BE2C (cell line): ENCODE data around the gene BEND7.

Experiments
- DNase-seq: peaks from one replicate; pipeline ENCODE4 v3.0.0-alpha.2; 2020
- H3K27me3 ChIP-seq: fragments of 250-450 bp; sonication (Bioruptor Pico); 2 replicates; pipeline ENCODE4 v1.5.1; 2020; ENCODE audit warnings: mild to moderate bottlenecking
- H3K36me3 ChIP-seq: fragments of 250-450 bp; sonication (Bioruptor Pico); 2 replicates; pipeline ENCODE4 v1.5.1; 2020; ENCODE audit warnings: mild to moderate bottlenecking
- H3K4me1 ChIP-seq: fragments of 250-450 bp; sonication (Bioruptor Pico); 2 replicates; pipeline ENCODE4 v1.5.1; 2020
- H3K4me3 ChIP-seq: 2 replicates; pipeline ENCODE4 v1.5.1; 2011; ENCODE audit warnings: low read depth, low read length
- H3K9me3 ChIP-seq: fragments of 250-450 bp; sonication (Bioruptor Pico); 2 replicates; pipeline ENCODE4 v1.5.1; 2020
- CTCF ChIP-seq: IDR thresholded peaks from 2 replicates; pipeline ENCODE4 v1.5.1; 2012; ENCODE audit warnings: mild to moderate bottlenecking, low read depth, low read length

BEND7 gene

DNA sequence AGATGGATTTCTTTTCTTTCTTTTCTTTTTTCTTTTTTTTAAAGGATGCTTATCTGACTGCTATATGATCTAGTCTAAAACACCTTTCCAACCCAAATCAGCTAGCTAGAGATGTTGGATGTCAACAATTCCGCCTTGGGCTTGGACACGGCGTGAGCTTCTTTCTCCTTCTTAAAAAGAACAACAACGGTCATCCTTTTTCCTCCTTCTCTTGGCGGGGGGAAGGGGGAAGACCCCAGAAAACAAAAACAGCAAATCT, 1.0 kb downstream of the BEND7 start:
- Histone ChIP-seq H3K9me3 (no peaks in the 10 kb centered on the region), H3K36me3 (no peaks in the 10 kb centered on the region), H3K27me3 (peaks cover 83% of the 10 kb centered on the region), H3K4me3 (no peak overlapping the region), H3K4me1 (no peaks in the 10 kb centered on the region)
- DNase-seq: no peak
- no peak for TF ChIP-seq CTCF

GRCh38 chr10:13526948-13527863, 1.6 kb downstream of the BEND7 start:
- H3K4me3 ChIP-seq: no peak overlapping the region
- no peak for TF ChIP-seq CTCF
- no peaks in the 10 kb centered on the region for H3K36me3 ChIP-seq
- H3K27me3 ChIP-seq: peaks cover 87% of the 10 kb centered on the region
- H3K9me3 ChIP-seq: no peaks in the 10 kb centered on the region
- no peak for DNase-seq
- no peaks in the 10 kb centered on the region for H3K4me1 ChIP-seq

GRCh38 chr10:13525663-13526062, 3.2 kb downstream of the BEND7 start:
- Histone ChIP-seq H3K4me3 (no peak overlapping the region), H3K4me1 (no peaks in the 10 kb centered on the region), H3K9me3 (no peaks in the 10 kb centered on the region), H3K36me3 (no peaks in the 10 kb centered on the region), H3K27me3 (peaks cover 84% of the 10 kb centered on the region)
- no peak for TF ChIP-seq CTCF
- DNase-seq: no peak

DNA sequence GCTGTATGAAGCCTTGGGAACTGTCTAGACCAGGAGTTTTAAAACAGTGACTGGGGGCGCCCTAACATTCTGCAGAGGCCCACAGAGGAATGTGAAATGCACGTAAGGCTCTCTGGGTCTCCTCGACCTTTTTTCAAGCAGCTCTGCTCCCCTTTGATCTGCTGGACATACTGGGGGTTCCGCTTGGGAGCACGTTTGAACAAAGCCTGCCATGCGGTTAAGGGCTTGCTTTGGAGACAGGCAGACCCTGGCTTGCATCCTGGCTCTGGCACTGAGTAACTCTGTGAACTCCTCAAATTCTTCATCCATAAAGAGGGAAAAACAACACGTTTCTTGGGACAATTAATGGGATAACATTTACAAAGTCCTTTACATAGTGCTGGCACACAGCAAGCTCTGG, 7.8 kb downstream of the BEND7 start:
- no peak for TF ChIP-seq CTCF
- DNase-seq: no peak
- Histone ChIP-seq H3K4me3 (no peak overlapping the region), H3K9me3 (no peaks in the 10 kb centered on the region), H3K36me3 (no peaks in the 10 kb centered on the region), H3K27me3 (peaks cover 53% of the 10 kb centered on the region), H3K4me1 (no peaks in the 10 kb centered on the region)

GRCh38 chr10:13520194-13520593, 8.6 kb downstream of the BEND7 start:
- H3K4me1 ChIP-seq: no peaks in the 10 kb centered on the region
- no peaks in the 10 kb centered on the region for H3K9me3 ChIP-seq
- no peak for TF ChIP-seq CTCF
- peaks cover 44% of the 10 kb centered on the region for H3K27me3 ChIP-seq
- no peaks in the 10 kb centered on the region for H3K36me3 ChIP-seq
- no peak for DNase-seq
- H3K4me3 ChIP-seq: no peak overlapping the region

- no peak for DNase-seq
- Histone ChIP-seq H3K36me3 (no peaks in the 10 kb centered on the region), H3K9me3 (no peaks in the 10 kb centered on the region), H3K27me3 (peaks cover 38% of the 10 kb centered on the region), H3K4me3 (no peak overlapping the region), H3K4me1 (no peaks in the 10 kb centered on the region)
- peak; percentile 16; the same call in 1 of the 2 replicates for TF ChIP-seq CTCF
Measured at GRCh38 chr10:13518076-13518692, 10.6 kb downstream of the BEND7 start.
